NCI-H510A (cell line): ENCODE results near the gene MC1R.
"Not testable (repeated sequence)": the region's sequence is repeated elsewhere in the genome, so short reads cannot be mapped to it uniquely, and the experiment has no call there.

Experiments
- DNase-seq: peaks from one replicate; lab custom pipeline; 2025; lab: John Stamatoyannopoulos, UW

The MC1R gene

DNA sequence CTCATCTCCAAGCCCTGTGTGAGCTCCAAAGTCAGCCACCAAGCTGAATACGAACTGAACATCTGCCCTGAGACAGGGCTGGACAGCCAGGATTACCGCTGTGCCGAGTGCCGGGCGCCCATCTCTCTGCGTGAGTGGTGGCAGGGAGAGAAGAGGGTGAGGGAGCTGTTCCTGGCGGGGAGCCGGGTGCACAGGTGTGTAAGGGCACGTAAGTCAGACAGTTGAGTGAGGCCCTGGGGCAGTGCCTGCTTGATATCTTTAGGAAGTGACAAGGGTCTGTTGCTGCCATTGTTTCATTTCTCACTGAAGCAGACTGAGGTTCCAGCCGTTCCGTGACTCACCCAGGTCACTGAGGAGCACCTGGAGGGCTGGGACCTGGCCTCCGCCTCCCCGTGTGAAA, 42.3 kb downstream of the MC1R start:
- DNase-seq: no peak

GRCh38 chr16:89961920-89962319, 43.3 kb downstream of the MC1R start:
- no peak for DNase-seq

DNA sequence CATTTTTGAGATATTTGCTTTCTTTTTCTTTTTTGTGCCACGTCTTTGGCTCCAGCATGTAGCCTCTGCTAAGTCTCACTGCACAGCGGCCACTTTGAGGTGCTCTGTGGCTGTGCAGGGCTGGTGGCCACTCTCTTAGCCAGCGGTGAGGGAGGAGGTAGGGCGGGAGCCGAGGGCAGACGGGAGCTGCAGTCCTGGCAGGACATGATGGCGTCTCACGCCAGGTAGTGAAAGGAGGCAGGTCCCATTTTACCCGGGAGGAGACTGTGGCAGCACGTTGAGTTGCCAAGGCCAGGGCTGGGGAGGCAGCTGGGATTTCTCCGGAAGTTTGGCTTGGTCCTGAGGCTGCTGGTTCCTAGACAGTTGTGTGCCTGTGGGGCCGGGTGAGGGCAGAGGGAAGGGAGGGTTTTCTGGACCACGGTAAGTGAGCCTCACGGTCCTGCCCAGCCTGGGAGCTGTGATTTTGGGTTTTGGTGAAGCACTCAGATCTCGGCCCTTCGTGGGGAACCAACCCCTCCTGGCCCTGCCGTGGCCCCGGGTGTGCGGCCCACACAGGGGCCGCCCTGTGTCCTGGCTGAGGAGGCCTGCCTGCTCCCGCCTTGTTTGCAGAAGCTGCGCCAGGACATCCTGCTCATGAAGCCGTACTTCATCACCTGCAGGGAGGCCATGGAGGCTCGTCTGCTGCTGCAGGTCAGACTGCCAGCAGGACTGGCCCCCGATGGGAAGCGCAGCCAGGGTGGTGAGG, 44.3 kb downstream of the MC1R start:
- DNase-seq: no peak

DNA sequence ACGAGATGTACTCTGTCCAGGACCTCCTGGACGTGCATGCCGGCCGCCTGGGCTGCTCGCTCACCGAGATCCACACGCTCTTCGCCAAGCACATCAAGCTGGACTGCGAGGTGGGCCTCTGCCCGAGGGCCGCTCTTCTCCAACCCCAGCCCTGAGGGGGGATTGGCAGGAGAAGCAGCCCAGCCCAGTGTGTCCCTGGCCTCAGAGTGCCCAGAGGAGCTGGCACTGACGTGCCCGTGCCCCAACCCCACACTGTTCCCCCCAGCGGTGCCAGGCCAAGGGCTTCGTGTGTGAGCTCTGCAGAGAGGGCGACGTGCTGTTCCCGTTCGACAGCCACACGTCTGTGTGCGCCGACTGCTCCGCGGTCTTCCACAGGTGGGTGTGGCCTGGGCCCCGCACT, 45.5 kb downstream of the MC1R start:
- DNase-seq: no peak

GRCh38 chr16:89965447-89966225, 47.0 kb downstream of the MC1R start:
- no peak for DNase-seq

- no peak for DNase-seq
These were observed 48.1 kb downstream of the MC1R start for GRCh38 chr16:89966756-89967155.

DNA sequence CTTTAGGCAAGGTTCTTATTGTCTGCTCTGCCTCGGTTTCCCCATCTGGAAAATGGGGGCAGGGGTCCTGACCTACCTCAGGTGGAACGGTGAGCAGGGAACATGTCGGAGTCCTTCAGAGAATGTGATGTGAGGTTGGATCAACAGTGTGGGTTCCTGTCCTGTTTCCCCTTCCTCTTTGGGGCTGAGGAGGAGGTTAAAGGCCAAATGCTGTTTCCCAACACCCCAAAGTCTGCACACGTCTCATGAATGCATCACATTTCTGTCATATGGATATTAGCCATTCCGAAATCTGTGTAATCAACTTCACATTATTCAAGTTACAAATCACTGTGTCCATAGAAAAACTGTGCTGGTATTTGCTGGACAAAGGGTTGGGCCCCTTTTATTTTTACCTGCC, 48.8 kb downstream of the MC1R start:
- DNase-seq: not testable (repeated sequence)

GRCh38 chr16:89968074-89968473, 49.4 kb downstream of the MC1R start:
- DNase-seq: not testable (repeated sequence)

- no peak for DNase-seq
These were observed 51.2 kb downstream of the MC1R start for GRCh38 chr16:89969741-89970410.
